Posterior cingulate gyrus (tissue), 11 donors: ENCODE results near the gene CHCHD3.

Source experiments
- DNase-seq, 10 donors: peaks; one replicate each; pipeline versions ENCODE4 v3.0.0 to v3.0.0-alpha.2; 2020 to 2021; ENCODE audit warnings: mixed read lengths in 3 of 10
- intact Hi-C: fragments of 100-400 bp; cut with DNase I; formaldehyde crosslinking; loops from one replicate; pipeline ENCODE4 v1.15.1; 2023

CHCHD3 gene

DNA sequence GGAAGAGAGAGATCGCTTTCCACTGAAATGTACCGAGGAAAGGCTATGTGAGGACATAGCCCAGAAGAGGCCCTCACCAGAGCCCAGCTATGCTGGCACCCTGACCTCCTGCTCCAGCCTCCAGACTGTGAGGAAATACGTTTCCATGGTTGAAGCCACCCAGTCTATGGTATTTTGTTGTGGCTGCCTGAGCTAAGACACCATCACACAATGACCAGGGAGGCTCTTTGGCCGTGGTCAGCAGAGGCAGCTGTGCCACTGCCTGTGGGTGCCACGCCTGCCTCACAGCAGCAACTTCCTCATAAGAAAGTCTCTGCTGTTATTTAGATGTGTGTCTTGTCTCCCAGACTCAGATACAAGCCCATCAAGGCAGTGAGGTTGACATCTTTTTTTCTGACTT, 322.9 kb downstream of the CHCHD3 start:
- intact Hi-C loops, result no loop called here
- no peak for DNase-seq

DNA sequence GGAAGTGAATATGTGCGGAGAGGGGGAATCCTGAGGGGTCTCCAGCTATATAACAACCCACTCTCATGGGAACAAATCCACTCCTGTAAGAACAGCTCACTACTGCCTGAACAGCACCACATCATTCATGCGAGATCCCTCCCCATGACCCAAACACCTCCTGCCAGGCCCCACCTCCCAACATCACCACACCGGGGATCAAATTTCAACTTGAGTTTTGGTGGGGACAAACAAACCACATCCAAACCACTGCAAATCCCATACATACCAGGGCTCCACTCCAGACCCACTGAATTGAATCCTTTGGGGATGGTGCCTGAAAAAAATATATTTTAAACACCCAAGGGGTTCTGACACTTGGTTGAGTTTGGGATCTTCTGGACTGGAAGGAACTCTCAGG, 324.1 kb downstream of the CHCHD3 start:
- intact Hi-C loops, result no loop called here
- no peak for DNase-seq

DNA sequence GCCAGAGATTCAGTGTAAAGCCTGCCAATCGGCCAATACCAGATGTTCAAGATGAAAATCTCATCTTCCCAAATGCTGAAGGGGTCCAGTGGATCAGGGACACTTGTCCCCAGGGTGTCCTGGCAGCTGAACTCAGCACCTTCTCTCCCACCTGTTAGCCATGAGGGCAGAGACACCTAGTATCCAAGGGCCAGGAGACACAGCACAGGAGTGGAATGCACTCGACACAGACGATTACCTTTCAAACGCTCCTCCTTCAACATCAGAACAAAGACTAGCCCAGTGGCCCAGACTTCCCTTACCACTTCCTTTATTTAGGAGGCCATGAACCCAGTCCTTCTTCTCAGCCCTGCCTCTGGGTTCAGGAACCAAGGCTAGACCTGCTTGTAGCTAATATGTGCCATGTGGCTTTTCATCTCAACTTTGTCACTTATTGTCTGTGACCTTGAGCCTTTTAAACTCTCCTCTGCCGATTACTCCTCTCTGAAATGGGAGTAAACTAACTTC, 325.4 kb downstream of the CHCHD3 start:
- intact Hi-C loops, result no loop called here
- no peak for DNase-seq

DNA sequence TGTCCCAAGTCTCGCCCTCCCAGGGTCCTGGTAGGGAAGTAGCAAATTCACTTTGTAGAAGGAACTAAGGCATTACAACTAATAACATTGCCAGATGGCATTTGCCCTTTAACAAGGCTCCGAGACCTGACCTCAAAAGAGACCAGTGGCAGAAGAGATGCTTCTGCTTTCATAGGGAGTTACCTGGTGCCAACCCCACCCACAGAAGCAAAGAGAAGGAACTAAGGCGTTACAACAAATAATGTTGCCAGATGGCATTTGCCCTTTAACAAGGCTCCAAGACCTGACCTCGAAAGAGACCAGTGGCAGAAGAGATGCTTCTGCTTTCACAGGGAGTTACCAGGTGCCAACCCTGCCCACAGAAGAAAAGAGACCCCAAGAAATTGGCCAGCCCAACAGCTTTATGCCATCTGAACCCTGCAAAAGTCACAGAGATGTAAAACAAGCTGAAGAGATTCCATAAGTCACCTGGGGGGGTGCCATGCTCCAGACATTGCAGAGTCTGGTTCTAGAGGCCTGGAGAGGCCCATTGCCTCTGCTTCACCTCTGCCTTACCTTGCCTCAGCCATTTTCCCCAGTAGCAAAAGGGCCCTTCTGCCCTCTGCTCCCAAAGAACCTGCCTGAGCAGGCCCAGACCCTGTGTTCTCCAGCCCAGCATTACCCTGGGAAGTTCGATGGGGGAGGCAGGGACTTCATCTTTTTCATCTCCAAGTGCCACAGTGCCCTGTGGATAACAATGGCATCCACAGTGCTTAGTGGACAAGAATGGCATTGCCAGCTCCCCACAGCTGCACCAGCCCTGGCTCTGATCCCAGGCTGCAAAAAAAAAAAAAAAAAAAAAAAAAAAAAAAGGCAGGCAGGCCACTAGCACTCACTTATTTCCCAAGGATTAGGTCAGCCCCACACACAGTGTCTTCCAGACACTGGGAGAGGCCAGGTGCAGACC, 326.1 kb downstream of the CHCHD3 start:
- DNase-seq, result peak in 7 of 10 donors; percentile 37 to 92 (median 63)
- intact Hi-C loops, result no loop called here

DNA sequence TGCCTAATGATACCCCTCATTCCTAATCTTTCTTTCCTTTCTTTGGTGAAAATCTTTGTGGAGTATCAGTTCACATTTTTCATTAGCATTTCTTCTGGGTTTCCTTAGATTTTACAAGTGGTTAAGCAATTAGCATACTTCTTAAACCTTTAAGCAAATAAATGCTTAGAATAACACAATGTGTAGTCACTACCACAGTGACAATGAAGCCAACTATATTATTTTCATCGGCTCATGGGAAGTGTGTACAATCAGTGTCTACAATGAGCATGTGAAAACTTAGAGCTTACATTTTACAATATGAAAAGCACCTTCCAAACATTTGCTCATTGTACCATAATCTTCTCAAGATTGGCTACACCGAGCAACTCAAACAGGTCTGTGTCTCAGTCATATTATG, 329.5 kb downstream of the CHCHD3 start:
- DNase-seq, result no peak
- intact Hi-C loops, result no loop called here

DNA sequence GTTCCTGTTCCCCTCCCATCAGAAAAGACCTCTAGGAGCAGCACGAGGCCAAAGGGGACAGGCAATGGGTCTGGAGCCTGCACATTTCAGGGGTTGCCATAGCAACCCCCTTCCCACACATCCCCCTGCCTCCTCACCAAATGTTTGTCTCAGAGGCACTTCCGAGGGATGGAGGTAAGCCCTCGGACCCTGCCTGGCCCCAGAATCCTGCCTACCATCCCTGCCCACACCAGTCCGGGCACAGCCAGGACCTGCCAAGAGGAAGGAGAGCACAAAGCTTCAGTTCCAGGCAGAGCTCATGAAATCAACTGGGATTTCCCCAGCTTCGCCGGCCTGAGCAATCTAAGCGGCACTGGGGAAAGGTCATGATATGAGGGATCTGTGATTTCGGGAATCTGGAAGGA, 330.6 kb downstream of the CHCHD3 start:
- intact Hi-C loops, result no loop called here
- no peak for DNase-seq

DNA sequence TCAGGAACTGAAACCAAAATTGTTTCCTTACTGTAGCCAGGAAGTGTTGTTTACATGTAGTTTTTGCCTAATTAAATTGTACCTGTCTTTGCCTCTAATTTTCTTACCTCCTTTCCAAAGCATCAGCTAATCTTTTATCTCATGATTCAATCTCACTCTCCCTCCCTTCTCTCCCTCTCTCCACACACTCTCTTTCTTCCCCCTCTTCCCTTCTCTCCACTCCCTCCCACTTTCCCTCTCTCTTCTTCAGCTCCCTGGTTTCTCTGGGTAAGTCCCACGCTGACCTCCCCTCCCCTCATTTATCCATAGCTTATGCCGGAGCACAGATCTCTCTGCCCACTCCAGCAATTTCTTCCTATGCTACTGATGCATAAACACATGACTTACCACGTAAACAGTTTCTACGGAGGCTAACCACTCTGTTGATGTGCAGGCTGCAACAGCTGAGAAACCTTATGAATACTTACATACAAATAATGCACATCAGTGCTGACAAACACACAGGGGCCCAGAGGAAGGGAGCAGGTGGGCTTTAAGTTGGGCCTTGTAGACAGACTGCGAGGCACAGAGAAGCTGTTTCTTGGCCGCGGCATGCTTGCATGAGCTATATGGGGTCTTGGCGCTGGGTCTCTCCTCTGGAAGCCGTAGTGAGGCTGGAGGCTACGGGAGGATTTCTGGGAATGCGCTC, 331.2 kb downstream of the CHCHD3 start:
- DNase-seq, result peak in 1 of 10 donors; percentile 8
- intact Hi-C loops, result no loop called here

DNA sequence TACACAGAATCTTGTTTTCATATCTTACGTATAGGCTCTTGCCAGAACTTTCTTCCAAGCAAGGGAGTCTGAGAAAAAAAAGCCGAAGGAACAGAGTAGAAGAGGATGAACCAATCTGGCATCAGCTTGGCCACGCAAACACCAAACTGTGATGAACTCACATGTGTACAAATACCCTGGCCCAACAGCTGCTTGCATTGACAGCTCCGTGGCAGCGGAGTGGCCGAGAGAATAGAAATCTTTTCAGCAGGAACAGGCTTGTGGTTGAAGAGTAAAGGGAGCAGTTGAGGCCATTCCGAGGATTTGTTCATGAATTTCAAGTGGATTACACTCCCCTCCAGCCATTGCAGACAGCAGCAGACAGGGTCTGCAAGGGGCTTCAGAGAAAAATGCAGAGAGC, 331.8 kb downstream of the CHCHD3 start:
- peak in 7 of 10 donors; percentile 19 to 92 (median 47) for DNase-seq

DNA sequence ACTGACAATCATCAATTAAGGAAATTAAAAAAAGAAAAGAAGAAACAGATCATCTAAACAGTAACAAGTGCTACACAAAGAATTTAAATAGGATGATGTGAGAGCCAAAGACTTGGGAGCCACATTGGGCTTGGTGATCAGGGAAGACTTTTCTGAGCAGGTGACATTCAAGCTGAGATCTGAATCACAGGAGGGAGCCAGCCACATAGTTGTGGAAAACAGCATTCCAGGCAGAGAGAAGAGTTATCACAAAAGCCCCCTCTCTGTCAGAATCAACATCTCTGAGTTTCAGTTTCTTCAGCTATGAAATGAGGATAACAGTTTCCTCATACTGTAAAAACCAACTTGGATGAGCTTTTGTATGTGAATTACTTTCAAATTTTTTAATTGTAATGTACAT, 336.4 kb downstream of the CHCHD3 start:
- intact Hi-C loops, result no loop called here
- DNase-seq, result no peak

More for the DNA sequence above, 331.8 kb downstream of the CHCHD3 start:
- intact Hi-C loops, result no loop called here

DNA sequence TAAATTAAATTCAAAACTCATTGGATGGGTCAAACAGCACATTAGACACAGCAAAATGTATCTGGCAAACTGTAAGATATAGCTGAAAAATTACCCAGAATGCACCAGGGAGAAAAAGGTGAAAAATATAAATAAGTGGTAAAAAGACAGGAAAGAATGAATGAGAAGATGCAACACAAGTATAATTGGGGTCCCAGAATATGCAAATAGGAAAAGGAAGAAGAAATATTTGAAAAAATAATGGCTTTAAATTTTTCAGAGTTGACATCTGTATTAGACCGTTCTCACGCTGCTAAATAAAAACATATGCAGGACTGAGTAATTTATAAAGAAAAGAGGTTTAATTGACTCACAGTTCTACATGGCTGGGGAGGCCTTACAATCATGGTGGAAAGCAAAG, 337.9 kb downstream of the CHCHD3 start:
- intact Hi-C loops, result no loop called here
- no peak for DNase-seq

DNA sequence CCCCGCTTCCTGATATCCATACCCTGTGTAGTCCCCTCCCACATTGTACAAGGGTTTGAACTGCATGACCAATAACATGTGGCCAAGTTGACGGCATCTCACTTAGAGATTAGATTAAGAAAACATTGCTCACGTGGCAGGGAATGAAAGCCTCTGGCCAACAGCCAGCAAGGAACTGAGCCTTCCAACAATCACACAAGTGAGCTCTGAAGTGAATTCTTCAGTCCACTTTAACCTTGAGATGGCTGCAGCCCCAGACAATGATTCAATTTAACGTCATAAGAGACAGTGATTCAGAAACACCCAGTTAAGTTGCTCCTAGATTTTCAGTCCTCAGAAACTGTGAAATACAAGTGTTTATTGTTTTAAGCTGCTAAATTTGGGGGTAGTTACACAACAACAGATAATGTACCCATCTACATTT, 339.7 kb downstream of the CHCHD3 start:
- intact Hi-C loops, result no loop called here
- DNase-seq, result no peak

DNA sequence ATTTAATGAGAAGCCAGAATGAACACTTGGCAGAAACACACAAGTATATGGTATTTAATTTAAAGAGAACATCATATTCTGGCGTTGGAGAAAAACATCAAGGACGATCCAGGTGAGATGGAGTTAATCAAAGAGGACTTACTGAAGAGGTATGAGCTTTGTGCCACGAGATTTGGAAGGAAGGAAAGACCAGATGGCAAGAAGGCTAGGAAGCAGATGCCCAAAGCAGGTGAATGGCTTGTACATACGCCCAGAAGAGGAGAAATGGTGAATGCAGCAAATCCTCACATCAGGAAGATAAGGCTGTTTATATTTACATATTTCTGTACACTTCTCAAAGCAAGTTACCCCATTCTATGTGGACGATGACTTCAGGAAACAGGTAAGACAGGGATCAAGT, 341.7 kb downstream of the CHCHD3 start:
- DNase-seq, result no peak
- intact Hi-C loops, result no loop called here

DNA sequence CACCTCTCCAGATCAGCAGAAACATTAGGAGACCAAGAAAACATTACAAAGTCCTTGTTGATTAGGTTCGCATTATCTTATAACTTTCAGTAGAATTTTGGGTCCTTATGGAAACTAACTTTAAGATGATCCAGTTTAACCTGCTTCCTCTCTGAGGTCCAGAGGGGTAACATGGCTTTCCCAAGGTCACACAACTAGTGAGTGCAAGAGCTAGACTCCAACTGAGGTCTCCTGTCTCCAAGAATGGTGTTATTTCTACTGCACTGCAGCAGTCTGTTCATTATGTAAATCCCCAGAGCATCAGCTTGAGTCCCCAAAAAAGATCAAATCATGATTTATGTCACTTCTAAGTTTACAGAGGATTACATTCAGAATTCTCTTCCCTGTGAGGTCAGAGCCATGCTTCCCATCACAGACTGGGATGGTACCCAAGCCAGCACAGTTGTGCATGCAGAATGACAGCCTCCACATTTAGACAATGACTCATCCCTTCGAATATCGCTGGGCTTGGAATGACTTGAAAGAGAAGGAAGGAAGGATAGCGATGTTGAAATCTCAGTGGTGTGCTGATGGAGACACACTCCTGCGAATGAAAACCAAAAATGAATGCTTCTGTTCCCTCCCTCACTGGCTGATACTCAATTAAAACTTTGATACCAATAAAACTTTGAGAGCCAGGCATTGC, 342.5 kb downstream of the CHCHD3 start:
- intact Hi-C loops, result no loop called here
- DNase-seq, result peak in 8 of 10 donors; percentile 26 to 92 (median 58)

DNA sequence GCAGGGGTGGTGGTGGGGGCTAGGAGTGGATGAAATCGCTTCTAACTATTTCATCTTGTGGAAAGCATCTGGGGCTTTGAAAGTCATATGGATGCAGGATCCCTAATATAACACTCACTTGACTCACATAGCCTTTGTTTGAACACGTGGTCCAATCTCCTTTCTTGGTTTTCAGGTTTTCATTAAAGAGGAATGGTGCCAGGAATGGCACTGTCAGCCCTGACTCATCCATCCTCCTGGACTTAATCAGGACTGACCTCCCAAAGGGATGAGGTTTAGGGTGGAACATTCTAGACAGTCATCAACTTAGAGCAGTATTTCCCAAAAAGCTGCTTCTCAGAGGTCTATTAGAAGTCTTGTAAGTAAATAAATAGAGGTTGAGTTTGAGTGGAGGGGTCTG, 343.6 kb downstream of the CHCHD3 start:
- DNase-seq, result no peak
- intact Hi-C loops, result no loop called here

DNA sequence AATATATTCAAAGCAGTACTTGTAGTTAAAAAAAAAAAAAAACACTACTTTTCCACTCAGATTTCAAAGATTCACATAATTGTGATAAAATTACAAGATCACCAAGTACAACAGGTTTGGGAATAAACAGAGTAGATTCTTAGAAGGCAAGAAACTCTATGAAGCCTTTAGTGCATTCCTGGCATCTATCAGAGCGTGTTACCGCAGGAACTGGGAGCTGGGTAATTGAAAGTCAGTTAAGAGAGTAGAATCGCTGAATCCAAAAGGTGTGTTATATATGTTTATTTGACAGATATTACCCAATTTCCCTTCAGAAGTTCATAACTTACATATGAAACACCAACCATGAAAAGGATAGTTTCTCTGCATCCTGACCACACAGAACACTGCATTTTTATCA, 346.4 kb downstream of the CHCHD3 start:
- DNase-seq, result no peak
- intact Hi-C loops, result no loop called here
